Measurements from ENCODE around the gene CDYL. TPM values are rescaled to one million over a fixed set of nuclear protein-coding genes. Genes with fewer than 3 reads are reported as not detected.
"Not testable (repeated sequence)": the region's sequence is repeated elsewhere in the genome, so short reads cannot be mapped to it uniquely, and the experiment has no call there.

CDYL gene
- total RNA-seq, 1 experiment from 2014 or later, result 32.0 TPM

- peak; percentile 89 for DNase-seq (ENCODE audit: low spot score)
Observed at GRCh38 chr6:4804095-4804494, 27.9 kb downstream of the CDYL start.

GRCh38 chr6:4805553-4806336 is 29.5 kb downstream of the CDYL start:
- DNase-seq (ENCODE audit: low spot score), result peak; percentile 63

GRCh38 chr6:4806337-4806725 is 30.1 kb downstream of the CDYL start:
- no peak for DNase-seq (ENCODE audit: low spot score)

- no peak for DNase-seq (ENCODE audit: low spot score)
Observed at GRCh38 chr6:4806791-4807190, 30.6 kb downstream of the CDYL start.

- DNase-seq (ENCODE audit: low spot score), result no peak
Observed at GRCh38 chr6:4808396-4808795, 32.2 kb downstream of the CDYL start.

DNA sequence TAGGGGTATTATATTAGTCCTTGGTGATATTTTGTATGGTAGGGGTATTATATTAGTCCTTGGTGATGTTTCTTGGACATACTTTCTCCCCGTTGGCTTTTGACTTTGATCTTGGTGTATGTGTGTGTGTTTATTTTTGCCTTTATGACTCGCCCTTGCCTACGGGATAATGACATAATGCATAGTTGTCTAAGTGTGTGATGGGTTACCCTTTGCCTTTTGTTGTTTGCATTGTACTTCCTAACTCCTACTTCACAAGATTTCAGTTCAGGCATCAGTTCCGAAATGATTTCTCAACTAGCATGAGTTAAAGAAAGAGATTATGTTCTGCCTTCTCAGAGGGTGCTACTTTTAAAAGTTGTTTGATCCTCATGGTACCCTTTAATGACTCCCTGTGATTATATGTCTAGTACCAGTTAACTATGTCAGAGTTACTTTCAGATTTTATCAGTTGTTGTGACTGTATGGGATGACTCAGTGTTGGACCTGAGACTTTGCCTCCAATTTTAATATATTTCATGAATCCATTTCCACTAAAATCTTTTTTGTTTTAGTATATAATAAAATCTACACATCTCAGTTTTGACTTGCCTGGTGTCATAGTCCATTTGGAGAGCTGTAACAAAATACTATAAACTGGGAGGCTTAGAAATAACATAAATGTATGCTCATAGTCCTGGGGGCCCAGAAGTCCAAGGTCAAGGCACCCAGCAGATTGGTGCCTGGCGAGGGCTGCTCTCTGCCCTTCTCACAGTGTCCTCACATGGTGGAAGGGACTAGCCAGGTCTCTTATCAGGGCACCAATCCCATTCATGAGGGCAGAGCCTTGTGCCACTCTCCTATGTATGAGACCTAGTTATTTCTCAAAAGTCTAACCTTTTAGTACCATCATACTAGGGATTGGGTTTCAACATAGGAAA is 34.1 kb downstream of the CDYL start:
- DNase-seq (ENCODE audit: low spot score), result peak; percentile 27

- peak; percentile 42 for DNase-seq (ENCODE audit: low spot score)
Observed at GRCh38 chr6:4812068-4812467, 35.9 kb downstream of the CDYL start.

GRCh38 chr6:4813055-4813454 is 36.9 kb downstream of the CDYL start:
- DNase-seq (ENCODE audit: low spot score), result no peak

DNA sequence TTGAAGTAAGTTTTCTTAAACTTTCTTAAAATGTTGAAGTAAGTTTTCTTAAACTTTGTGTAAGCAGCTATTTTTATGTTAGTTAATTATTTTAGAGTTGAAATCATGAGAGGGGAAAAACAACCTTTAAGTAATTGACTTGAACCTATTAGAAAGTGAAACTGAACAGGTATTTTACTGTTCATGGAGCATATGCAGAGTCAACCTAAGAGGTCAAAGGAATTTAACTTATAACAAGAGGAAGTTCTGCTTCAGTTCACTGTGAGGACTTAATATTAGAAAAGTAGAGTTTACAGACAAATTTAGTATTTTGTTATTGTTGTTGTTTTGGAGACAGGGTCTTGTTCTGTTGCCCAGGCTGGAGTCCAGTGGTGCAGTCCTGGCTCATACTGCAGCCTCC is 38.0 kb downstream of the CDYL start:
- no peak for DNase-seq (ENCODE audit: low spot score)

DNA sequence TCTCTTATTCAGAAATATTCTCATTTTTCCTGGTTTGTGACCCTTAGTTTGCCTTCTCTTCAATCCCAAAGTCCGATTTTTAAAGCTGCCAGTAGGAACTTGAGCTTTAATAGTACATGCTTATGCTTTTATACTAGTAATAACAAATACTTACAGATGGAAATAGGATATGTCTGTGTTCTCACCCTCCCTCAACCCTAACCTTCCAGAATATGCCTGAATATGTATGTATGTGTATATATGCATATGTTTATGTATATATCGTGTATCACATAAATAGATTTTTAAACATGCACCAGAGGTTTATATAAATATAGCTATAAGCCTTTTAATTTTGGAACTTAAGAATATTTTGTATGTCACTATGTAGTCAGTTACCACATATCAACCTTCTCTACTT is 38.8 kb downstream of the CDYL start:
- no peak for DNase-seq (ENCODE audit: low spot score)

- DNase-seq (ENCODE audit: low spot score), result no peak
Observed at GRCh38 chr6:4815584-4815983, 39.4 kb downstream of the CDYL start.

DNA sequence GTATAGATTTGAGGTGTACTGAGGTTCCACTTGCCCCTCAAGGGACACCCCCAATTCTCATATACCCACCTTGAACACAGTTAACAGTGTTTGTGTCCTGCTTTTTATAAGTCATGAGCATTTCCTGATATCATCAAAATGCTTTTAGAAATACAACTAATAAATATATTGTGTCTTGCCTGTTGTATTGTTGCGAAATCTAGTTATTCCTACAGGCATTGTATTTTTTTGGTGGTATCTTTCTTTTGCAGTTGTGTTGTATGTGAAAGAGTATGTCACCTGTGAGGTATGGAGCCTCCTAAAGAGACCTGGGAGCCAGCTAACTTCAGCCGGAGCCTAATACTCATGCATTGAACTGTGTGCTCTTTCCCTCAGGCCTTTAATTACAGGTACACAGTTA is 40.7 kb downstream of the CDYL start:
- no peak for DNase-seq (ENCODE audit: low spot score)

DNA sequence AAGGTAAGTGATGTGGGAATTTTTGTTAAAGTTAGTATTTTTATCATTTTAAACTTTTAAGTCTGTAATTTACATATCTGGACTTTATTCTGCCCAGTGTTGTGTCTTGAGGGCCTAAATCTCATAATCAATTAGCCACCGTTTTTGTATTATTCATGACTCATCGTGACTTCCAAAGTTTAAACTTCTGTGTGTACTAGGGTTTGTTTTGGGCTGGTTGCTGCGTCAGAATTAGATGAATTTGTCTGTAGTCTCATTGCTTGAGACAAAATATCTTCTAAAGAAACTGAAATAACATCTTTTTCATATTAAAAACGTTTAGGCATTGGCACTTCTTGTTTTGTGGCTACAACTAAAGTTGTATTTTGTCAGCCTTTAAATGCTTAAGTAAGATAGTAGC is 41.3 kb downstream of the CDYL start:
- DNase-seq (ENCODE audit: low spot score), result no peak

- DNase-seq (ENCODE audit: low spot score), result no peak
Observed at GRCh38 chr6:4818272-4818938, 42.2 kb downstream of the CDYL start.

DNA sequence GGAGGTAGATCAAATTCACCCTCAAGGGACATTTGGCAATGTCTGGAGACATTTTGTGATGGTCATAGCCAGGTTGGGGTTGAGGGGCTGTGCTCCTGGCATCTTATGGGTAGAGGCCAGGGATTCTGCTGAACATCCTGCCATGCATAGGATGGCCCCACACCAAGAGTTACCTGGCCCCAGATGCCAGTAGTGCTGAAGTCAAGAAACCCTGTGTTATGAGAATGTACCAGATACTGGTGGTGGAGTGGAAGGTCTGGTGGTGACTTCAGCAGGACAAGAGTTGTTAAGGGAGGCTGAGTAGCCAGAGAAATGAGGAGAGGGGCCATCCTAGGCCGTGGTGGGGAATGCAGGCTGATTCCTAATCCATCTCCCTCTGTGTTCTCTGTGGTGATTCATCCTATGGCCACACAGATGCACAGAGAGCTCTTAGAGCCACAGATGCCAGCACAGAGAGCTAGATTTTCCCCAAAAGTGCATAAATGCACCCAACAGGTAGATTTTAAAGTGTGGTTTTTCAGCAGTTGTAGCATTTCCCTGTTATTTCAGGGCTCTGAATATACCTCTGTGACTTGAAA is 43.6 kb downstream of the CDYL start:
- no peak for DNase-seq (ENCODE audit: low spot score)

GRCh38 chr6:4820704-4821276 is 44.6 kb downstream of the CDYL start:
- DNase-seq (ENCODE audit: low spot score), result no peak

DNA sequence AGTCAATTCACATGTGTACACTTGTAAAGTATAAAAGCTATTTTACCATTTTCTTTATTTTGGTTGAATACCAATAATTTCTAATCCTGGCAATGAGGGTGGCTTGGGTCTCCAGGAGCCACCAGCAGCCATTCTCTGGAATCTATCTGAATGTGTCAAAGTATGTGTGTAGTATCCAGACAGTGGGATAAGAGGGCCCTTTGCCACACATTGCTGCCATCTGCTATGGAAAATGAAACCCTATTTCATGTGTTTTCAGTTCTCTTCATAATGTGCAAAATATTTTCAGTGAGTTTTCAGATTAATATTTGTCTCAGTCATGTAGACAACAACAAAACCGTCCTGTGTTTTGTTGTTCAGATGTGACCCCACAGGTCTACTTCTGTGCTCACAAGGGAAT is 46.3 kb downstream of the CDYL start:
- DNase-seq (ENCODE audit: low spot score), result no peak

DNA sequence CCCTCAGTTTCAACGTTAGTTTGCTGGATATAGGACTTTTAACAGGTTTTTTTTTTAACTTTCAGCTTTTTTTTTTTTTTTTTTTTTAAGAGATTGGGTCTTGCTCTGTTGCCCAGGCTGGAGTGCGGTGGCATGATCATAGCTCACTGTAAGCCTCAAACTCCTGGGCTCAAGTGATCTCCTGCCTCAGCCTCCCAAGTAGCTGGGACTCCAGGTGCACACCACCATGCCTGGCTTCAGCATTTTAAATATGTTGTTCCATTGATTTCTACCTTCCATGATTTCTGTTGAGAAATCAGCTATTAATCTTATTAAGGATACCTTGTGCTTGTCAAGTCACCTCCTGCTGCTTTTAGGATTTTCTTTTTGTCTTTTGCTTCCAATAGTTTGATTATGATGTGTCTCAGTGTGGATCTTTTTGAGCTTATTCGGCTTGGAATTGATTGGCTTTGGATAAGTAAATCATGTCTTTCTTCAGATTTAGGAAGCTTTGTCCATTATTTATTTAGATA is 52.0 kb downstream of the CDYL start:
- DNase-seq (ENCODE audit: low spot score), result no peak

DNA sequence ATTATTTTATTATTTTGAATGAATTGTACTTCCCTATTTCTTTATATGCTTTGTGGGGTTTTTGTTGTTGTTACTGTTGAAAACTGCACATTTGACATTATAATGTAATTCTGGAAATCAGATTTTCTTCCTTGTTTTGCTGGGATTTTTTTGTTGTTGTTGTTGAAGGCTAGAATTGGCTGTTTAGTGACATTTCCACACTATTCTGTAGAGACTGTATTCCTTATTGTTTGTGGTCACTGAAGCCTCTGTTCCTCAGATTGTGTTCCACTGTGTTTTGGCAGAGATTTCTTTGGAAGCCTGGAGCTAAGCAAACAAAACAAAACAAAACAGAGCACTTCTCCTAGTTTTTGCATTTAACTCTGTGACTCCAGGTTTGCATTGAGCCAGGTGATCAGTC is 52.9 kb downstream of the CDYL start:
- DNase-seq (ENCODE audit: low spot score), result no peak

- not testable (repeated sequence) for DNase-seq (ENCODE audit: low spot score)
Observed at GRCh38 chr6:4835540-4835939, 59.3 kb downstream of the CDYL start.

DNA sequence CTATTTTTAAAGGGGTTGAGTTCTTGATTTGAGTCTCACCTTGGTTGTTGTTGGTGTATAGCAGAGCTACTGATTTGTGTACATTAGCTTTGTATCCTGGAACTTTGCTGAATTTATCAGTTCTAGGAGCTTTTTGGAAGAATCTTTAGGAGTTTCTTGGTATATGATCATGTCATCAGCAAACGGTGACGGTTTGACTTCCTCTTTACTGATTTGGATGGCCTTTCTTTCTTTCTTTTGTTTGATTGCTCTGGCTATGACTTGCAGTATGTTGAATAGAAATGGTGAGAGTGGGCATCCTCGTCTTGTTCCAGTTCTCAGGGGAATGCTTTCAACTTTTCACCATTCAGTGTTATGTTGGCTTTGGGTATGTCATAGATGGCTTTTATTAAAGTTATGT is 64.0 kb downstream of the CDYL start:
- DNase-seq (ENCODE audit: low spot score), result no peak

- no peak for DNase-seq (ENCODE audit: low spot score)
Observed at GRCh38 chr6:4844108-4844507, 67.9 kb downstream of the CDYL start.
